A673 (cell line): ENCODE data around the gene XPNPEP3. TPM values are rescaled to one million over a fixed set of nuclear protein-coding genes. Genes with fewer than 3 reads are reported as not detected.

Experiments
- Bru-seq: library from RNA; stranded (reverse); fragments of 400-500 nt; gene quantifications from one replicate; lab custom pipeline; 2021; lab: Mats Ljungman, UMichigan
- BruChase-seq, 2 experiments: library from RNA; stranded (reverse); fragments of 400-500 nt; gene quantifications; one replicate each; lab custom pipeline; 2021; lab: Mats Ljungman, UMichigan
- BruUV-seq: library from RNA; stranded (reverse); fragments of 400-500 nt; replicated peaks from 2 replicates; lab custom pipeline; 2021; lab: Mats Ljungman, UMichigan
- CTCF ChIA-PET: fragments of 300-600 bp; sonication (Branson Sonifier 250); formaldehyde crosslinking; loops from one replicate; lab custom pipeline; 2022; ENCODE audit warnings: antibody characterized with exemption; lab: Charles Lee
- POLR2A ChIA-PET: fragments of 300-600 bp; sonication (Branson Sonifier 250); formaldehyde crosslinking; loops from one replicate; lab custom pipeline; 2022; ENCODE audit warnings: antibody characterized with exemption; ENCODE audit not compliant: low non-redundant PET; lab: Charles Lee
- DNase-seq: peaks from one replicate; pipeline ENCODE4 v3.0.0-alpha.2; 2015; ENCODE audit warnings: low spot score
- H3K27ac ChIP-seq: fragments of 200-600 bp; sonication (generic); 2 replicates; pipeline ENCODE4 v1.5.1; 2016; ENCODE audit warnings: mixed run types, low read depth, mild to moderate bottlenecking, mixed read lengths, antibody characterized with exemption, low read length; ENCODE audit not compliant: poor library complexity, severe bottlenecking
- H3K27me3 ChIP-seq: fragments of 200-600 bp; sonication (generic); replicated peaks from 2 replicates; pipeline ENCODE4 v1.6.1; 2017; ENCODE audit warnings: mixed run types, low read depth, mild to moderate bottlenecking, mixed read lengths, antibody characterized with exemption, low read length; ENCODE audit not compliant: insufficient read depth, poor library complexity
- H3K36me3 ChIP-seq: fragments of 200-600 bp; sonication (generic); 2 replicates; pipeline ENCODE4 v1.6.1; 2016; ENCODE audit warnings: mixed run types, mild to moderate bottlenecking, mixed read lengths, antibody characterized with exemption, low read length; ENCODE audit not compliant: insufficient read depth, poor library complexity, severe bottlenecking
- H3K4me1 ChIP-seq: fragments of 200-600 bp; sonication (generic); 2 replicates; pipeline ENCODE4 v1.6.1; 2017; ENCODE audit warnings: mixed run types, mild to moderate bottlenecking, mixed read lengths, antibody characterized with exemption, low read length; ENCODE audit not compliant: insufficient read depth, poor library complexity, severe bottlenecking
- H3K4me3 ChIP-seq: fragments of 200-600 bp; sonication (generic); 2 replicates; pipeline ENCODE4 v1.5.1; 2016; ENCODE audit warnings: low read depth, mixed run types, mild to moderate bottlenecking, mixed read lengths, low read length; ENCODE audit not compliant: poor library complexity, severe bottlenecking
- H3K9me3 ChIP-seq: fragments of 200-600 bp; sonication (generic); 2 replicates; pipeline ENCODE4 v1.6.1; 2016; ENCODE audit warnings: mixed run types, low read depth, mild to moderate bottlenecking, mixed read lengths, antibody characterized with exemption, low read length; ENCODE audit not compliant: poor library complexity, severe bottlenecking
- CTCF ChIP-seq: fragments of 300-800, 200-600 bp; sonication (generic); conservative IDR thresholded peaks from 2 replicates; pipeline ENCODE4 v1.5.1; 2017; ENCODE audit warnings: low read depth, mild to moderate bottlenecking, antibody characterized with exemption, low read length, moderate library complexity, mixed read lengths
- EZH2 ChIP-seq: fragments of 200-600 bp; sonication (generic); IDR thresholded peaks from 2 replicates; pipeline ENCODE4 v1.6.1; 2017; ENCODE audit warnings: borderline replicate concordance, low read depth, mild to moderate bottlenecking, mixed read lengths, antibody characterized with exemption, low read length; ENCODE audit not compliant: poor library complexity, severe bottlenecking
- intact Hi-C: fragments of 100-400 bp; cut with micrococcal nuclease; formaldehyde crosslinking; loops from one replicate; pipeline ENCODE4 v1.10.0; 2022; ENCODE audit not compliant: unreplicated experiment
- long read RNA-seq: library from polyadenylated mRNA; stranded (forward); transcript quantifications from one replicate; pipeline ENCODE4 v2.0.0, GENCODE V29; 2022
- total RNA-seq: library from RNA; stranded (reverse); gene quantifications from 2 replicates; pipeline ENCODE4 v1.2.3, GENCODE V29; 2021

The XPNPEP3 gene
- 30.3 and 31.3 TPM in 2 replicates for total RNA-seq
- Bru-seq, nascent RNA, result percentile 75 among the genes with signal in this experiment
- percentile 72 among the genes with signal in this experiment for BruChase-seq, experiment 1, labeled RNA remaining after a 2-hour chase
- BruChase-seq, experiment 2, labeled RNA remaining after a 6-hour chase, result percentile 87 among the genes with signal in this experiment
- long read RNA-seq, full-length matches to known transcripts, result 9 of 25 reads
- long read RNA-seq, partial matches to known transcripts, result 0 of 25 reads
- long read RNA-seq, other reads (novel, unspliced or antisense), result 16 of 25 reads

- ChIA-PET POLR2A (interaction anchor here (0.6 kb wide), 4 partner anchors 80 to 514 kb away, joined by 3 to 10 read pairs (median 6); no protein-coding TSS in a partner anchor), CTCF (interaction anchor here (0.6 to 1.1 kb wide), 5 partner anchors 42 to 417 kb away, joined by 3 to 5 read pairs (median 4); no protein-coding TSS in a partner anchor)
- H3K27ac ChIP-seq, result peak within 1 kb of the TSS; percentile 98
- no peak for TF ChIP-seq EZH2
- peak; percentile 40 for TF ChIP-seq CTCF
- intact Hi-C loops, result loop anchor here (1.0 kb wide), 1 partner anchor 37 kb away; the partner anchor contains the start of gene SLC25A17
- BruUV-seq, result no TSS peak
- H3K9me3 ChIP-seq, result no peaks in the 10 kb centered on the region
- DNase-seq, result peak; percentile 98
- H3K4me3 ChIP-seq, result peak within 1 kb of the TSS; percentile 75
- H3K27me3 ChIP-seq, result no peaks in the 10 kb centered on the region
- peaks cover 17% of the 10 kb centered on the region for H3K36me3 ChIP-seq
- peaks cover 15% of the 10 kb centered on the region for H3K4me1 ChIP-seq
Measured at GRCh38 chr22:40856513-40857308, at the start of gene XPNPEP3, which contains the start of gene ST13. XPNPEP3 (plus strand) TSS chr22:40857148; CDS start chr22:40857182, 34 bp downstream. ST13 (minus strand) TSS chr22:40856639; CDS start chr22:40856540, 99 bp downstream.

GRCh38 chr22:40808018-40808841, 48.7 kb upstream of the XPNPEP3 start:
- ChIA-PET CTCF (no interaction called here), POLR2A (interaction anchor here (0.6 to 0.7 kb wide), 2 partner anchors 276 to 297 kb away, joined by 3 to 6 read pairs; no protein-coding TSS in a partner anchor)
- intact Hi-C loops, result no loop called here
- Histone ChIP-seq H3K4me3 (peak overlapping the region; percentile 11), H3K27me3 (no peaks in the 10 kb centered on the region), H3K9me3 (no peaks in the 10 kb centered on the region), H3K4me1 (peaks cover 27% of the 10 kb centered on the region), H3K27ac (peak overlapping the region; percentile 57), H3K36me3 (no peaks in the 10 kb centered on the region)
- TF ChIP-seq EZH2 (no peak), CTCF (no peak)
- DNase-seq, result peak; percentile 65
- no TSS peak for BruUV-seq

GRCh38 chr22:40813912-40814315, 43.0 kb upstream of the XPNPEP3 start:
- intact Hi-C loops, result no loop called here
- no peak overlapping the region for H3K4me3 ChIP-seq
- no peak overlapping the region for H3K27ac ChIP-seq
- POLR2A ChIA-PET, result no interaction called here
- H3K36me3 ChIP-seq, result no peaks in the 10 kb centered on the region
- TF ChIP-seq CTCF (no peak), EZH2 (no peak)
- CTCF ChIA-PET, result no interaction called here
- BruUV-seq, result no TSS peak
- DNase-seq, result no peak
- no peaks in the 10 kb centered on the region for H3K27me3 ChIP-seq
- no peaks in the 10 kb centered on the region for H3K9me3 ChIP-seq
- peaks cover 15% of the 10 kb centered on the region for H3K4me1 ChIP-seq
